Hair follicular keratinocyte (primary cell): ENCODE data around the gene CERCAM. TPM values are rescaled to one million over a fixed set of nuclear protein-coding genes. Genes with fewer than 3 reads are reported as not detected.

Experiments
- total RNA-seq: library from RNA; depleted of rRNA; stranded (reverse); fragments of >200 nt; gene quantifications from 2 replicates; pipeline ENCODE4 v1.2.3, GENCODE V29; 2015

The CERCAM gene, protein sequence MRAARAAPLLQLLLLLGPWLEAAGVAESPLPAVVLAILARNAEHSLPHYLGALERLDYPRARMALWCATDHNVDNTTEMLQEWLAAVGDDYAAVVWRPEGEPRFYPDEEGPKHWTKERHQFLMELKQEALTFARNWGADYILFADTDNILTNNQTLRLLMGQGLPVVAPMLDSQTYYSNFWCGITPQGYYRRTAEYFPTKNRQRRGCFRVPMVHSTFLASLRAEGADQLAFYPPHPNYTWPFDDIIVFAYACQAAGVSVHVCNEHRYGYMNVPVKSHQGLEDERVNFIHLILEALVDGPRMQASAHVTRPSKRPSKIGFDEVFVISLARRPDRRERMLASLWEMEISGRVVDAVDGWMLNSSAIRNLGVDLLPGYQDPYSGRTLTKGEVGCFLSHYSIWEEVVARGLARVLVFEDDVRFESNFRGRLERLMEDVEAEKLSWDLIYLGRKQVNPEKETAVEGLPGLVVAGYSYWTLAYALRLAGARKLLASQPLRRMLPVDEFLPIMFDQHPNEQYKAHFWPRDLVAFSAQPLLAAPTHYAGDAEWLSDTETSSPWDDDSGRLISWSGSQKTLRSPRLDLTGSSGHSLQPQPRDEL
- 29.6 and 69.9 TPM in 2 replicates for total RNA-seq

DNA sequence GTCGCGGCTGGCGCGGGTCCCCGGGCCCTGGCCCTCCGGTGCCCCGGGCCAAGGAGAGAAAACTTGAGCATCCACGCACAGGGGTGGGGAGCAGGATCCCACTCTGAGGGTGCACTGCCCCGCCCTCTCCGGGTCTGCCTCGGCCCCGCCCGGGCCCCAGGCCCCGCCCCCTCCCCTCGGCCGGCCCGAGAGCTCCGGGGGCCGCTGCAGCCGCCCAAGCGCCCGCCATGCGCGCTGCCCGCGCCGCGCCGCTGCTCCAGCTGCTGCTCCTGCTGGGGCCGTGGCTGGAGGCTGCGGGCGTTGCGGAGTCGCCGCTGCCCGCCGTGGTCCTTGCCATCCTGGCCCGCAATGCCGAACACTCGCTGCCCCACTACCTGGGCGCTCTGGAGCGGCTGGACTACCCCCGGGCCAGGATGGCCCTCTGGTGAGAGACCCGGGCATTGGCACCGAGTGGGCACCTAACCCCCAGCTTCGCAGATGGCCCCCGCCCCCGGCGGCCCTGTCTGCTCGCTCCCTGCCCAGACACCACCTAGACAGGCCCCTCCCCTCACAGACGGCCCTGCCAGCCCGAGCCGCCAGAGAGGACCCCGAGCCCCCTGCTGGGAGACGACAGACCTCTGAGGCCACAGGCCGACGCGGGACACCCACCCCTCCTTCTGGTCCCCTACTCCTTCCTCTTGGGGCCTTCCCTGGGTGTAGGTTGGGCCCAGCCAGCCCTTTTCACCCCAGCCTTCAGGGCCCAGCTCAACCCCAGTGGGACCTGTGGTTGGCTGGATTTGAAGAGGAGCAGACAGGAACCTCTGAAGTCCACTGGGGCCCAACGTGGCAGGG, at the start of gene CERCAM:
Gene CERCAM (plus strand): TSS at position 207 of the 831 bp plus-strand sequence. CDS start 21 bp downstream, at position 228.

DNA sequence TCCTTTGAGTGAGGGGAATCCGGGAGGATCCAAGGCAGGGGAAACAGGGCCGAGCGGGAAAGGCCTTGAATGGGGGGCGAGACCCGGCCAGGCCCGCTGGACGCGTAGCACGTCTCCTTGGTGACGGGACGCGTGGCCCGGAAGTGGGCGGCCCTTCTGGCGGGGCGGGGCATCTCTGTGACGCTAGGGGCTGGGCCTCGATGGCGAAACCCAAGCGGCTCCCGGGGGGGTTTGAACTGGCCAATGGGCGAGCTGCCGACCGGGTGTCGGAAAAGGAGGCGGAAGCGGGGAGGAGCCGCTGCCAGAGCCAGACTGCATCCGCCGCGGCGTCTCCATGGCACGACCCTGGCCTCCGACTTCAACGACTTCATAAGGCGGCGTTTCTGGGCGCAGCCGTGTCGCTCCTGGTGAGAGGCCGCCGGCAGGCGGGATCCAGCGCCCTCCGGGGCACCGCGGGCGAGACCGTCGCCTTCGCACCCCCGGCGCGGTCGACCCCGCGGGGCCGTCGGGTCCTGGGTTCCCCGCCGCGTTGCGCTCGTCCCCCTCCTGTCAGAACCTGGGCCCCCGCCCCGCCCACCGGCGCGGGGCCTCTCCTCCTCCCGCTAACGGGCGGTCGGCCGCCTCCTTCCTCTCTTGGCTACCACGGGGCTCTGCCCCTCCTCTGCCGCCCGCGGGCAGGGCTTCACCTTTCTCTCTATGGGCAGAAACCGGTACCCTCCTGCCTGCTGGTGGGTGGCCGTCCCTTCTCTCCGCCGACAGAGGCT, 35.4 kb downstream of the CERCAM start, which contains the start of gene ODF2:
Gene ODF2 (plus strand): TSS at position 158 of the 764 bp plus-strand sequence. CDS start 86 bp downstream, at position 244.

Other genes starting within 250 kb of the CERCAM start
- gene CIZ1, start 229.3 kb upstream of the CERCAM start, total RNA-seq = 48.4 and 49.0 TPM in 2 replicates
- 0.16 and 0.27 TPM in 2 replicates for gene DNM1, start 217.5 kb upstream of the CERCAM start, total RNA-seq
- gene GOLGA2, start 144.8 kb upstream of the CERCAM start, total RNA-seq = 59.2 and 71.3 TPM in 2 replicates
- gene SWI5, start 144.6 kb upstream of the CERCAM start, total RNA-seq = 27.8 and 38.7 TPM in 2 replicates
- gene TRUB2, start 98.4 kb upstream of the CERCAM start, total RNA-seq = 15.0 and 22.2 TPM in 2 replicates
- 37.6 and 50.8 TPM in 2 replicates for gene COQ4, start 98.0 kb upstream of the CERCAM start, total RNA-seq
- gene SLC27A4, start 80.3 kb upstream of the CERCAM start, total RNA-seq = 32.6 and 38.4 TPM in 2 replicates
- 23.8 and 28.3 TPM in 2 replicates for gene URM1, start 49.5 kb upstream of the CERCAM start, total RNA-seq
- 26.6 and 44.8 TPM in 2 replicates for gene ODF2, start 35.1 kb downstream of the CERCAM start, total RNA-seq
- gene GLE1, start 83.9 kb downstream of the CERCAM start, total RNA-seq = 22.0 and 28.9 TPM in 2 replicates
- gene SPTAN1, start 131.7 kb downstream of the CERCAM start, total RNA-seq = 89.6 and 124 TPM in 2 replicates
- 42.9 and 70.3 TPM in 2 replicates for gene DYNC2I2, start 236.0 kb downstream of the CERCAM start, total RNA-seq